Activated naive CD8-positive, alpha-beta T cell treated with anti-CD3 and anti-CD28 coated beads, Interleukin-2, amount 10 ng/mL, durations not matched to agents 7 days and 5 days (primary cell): ENCODE results near the gene CENPK. TPM values are rescaled to one million over a fixed set of nuclear protein-coding genes. Genes with fewer than 3 reads are reported as not detected.

Experiments
- ATAC-seq: fragments of 150-1000 bp; cut with Tn5 transposase; one replicate; pipeline ENCODE4 v1.10.0; 2021; ENCODE audit warnings: low read depth, moderate library complexity
- POLR2A ChIA-PET: fragments of 350-600 bp; sonication (Branson Sonifier 250); formaldehyde crosslinking; loops from one replicate; lab custom pipeline; 2021; ENCODE audit warnings: antibody characterized with exemption; lab: Charles Lee
- DNase-seq: peaks from one replicate; pipeline ENCODE4 v3.0.0; 2021
- H3K27ac Mint-ChIP-seq: one replicate; pipeline ENCODE4 v1.8.0; 2022; ENCODE audit warnings: mild to moderate bottlenecking, mixed read lengths
- H3K27me3 Mint-ChIP-seq: one replicate; pipeline ENCODE4 v1.8.0; 2022; ENCODE audit warnings: mild to moderate bottlenecking, moderate library complexity, mixed read lengths
- H3K36me3 Mint-ChIP-seq: one replicate; pipeline ENCODE4 v1.8.0; 2021; ENCODE audit warnings: mild to moderate bottlenecking, mixed read lengths
- H3K4me1 Mint-ChIP-seq: one replicate; pipeline ENCODE4 v1.8.0; 2021; ENCODE audit warnings: mixed read lengths
- H3K4me3 Mint-ChIP-seq: one replicate; pipeline ENCODE4 v1.8.0; 2022; ENCODE audit warnings: mild to moderate bottlenecking, moderate library complexity, mixed read lengths
- H3K9me3 Mint-ChIP-seq: one replicate; pipeline ENCODE4 v1.8.0; 2021; ENCODE audit warnings: mixed read lengths
- total RNA-seq, 2 experiments: library from RNA; stranded (reverse); gene quantifications; one replicate each; pipeline ENCODE4 v1.2.3, GENCODE V29; 2021

The CENPK gene
- total RNA-seq, 2 experiments from 2014 or later, result 89.9 to 90.7 TPM

DNA sequence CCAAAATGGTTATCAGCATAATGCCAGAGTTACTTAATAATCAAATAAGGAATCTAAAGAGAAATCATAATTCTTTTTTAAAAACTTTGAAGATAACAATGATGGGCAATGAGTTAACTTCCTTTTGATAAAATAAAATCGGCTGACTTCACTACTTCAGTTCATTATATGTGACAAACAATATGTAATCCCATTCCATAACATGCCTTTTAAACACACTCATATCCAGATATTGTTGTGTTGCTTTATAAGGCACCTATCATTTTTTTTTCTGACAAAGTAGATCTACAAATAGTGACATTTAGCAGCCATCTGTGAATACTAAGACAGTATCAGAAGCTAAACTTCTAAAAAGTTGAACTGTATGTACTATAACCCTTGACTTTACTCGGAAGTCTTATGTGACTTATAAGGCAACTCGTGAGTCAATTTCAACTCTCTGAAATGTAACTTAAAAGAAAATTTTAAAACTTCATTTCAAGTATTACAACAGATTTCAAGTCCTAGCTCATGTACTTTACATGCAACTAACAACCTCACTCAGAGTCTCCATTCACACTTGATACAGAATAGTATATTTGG, 88.7 kb downstream of the CENPK start:
- no peak overlapping the region for H3K27ac Mint-ChIP-seq
- H3K27me3 Mint-ChIP-seq, result no peaks in the 10 kb centered on the region
- H3K9me3 Mint-ChIP-seq, result no peaks in the 10 kb centered on the region
- H3K4me1 Mint-ChIP-seq, result no peaks in the 10 kb centered on the region
- H3K4me3 Mint-ChIP-seq, result no peak overlapping the region
- ATAC-seq, result no peak
- no peak for DNase-seq
- POLR2A ChIA-PET, result no interaction called here
- no peaks in the 10 kb centered on the region for H3K36me3 Mint-ChIP-seq

DNA sequence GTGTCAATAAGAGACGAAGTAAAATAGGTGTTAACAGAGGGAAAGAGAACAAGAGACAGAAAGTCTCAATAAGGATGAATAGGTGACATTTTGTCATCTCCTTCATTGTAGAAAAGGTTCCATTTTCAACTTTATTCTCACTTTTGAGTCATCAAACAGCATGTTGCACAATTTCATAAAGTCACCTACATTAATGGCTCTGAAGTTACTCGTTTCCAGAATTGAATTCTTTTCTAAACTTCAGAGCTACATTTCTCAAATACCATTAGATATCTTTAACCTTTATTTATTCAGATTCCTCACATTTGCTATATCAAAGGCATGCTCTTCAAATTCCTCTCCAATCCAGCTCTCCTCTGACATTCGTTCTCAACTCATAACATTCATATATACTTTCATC, 94.3 kb downstream of the CENPK start:
- DNase-seq (no peak), ATAC-seq (no peak)
- Mint-ChIP-seq H3K27me3 (no peaks in the 10 kb centered on the region), H3K27ac (no peak overlapping the region), H3K36me3 (no peaks in the 10 kb centered on the region), H3K4me1 (no peaks in the 10 kb centered on the region), H3K4me3 (no peak overlapping the region), H3K9me3 (no peaks in the 10 kb centered on the region)
- POLR2A ChIA-PET, result no interaction called here

Other genes starting within 250 kb of the CENPK start
- gene ADAMTS6, start 81.2 kb downstream of the CENPK start, total RNA-seq, result 1 to 10 TPM; 3.7 to 4.3 TPM
- gene PPWD1, start 128 bp upstream of the CENPK start, total RNA-seq, result 10 to 100 TPM; 72.7 to 78.6 TPM
- gene TRIM23, start 61.2 kb upstream of the CENPK start, total RNA-seq, result 10 to 100 TPM; 13.6 to 14.6 TPM
- 1 to 10 TPM; 4.3 to 4.4 TPM for gene SHLD3, start 61.9 kb upstream of the CENPK start, total RNA-seq
- gene TRAPPC13, start 61.9 kb upstream of the CENPK start, total RNA-seq, result 10 to 100 TPM; 18.8 to 24.1 TPM
- gene SGTB, start 158.9 kb upstream of the CENPK start, total RNA-seq, result 10 to 100 TPM; 25.3 to 26.9 TPM
- gene NLN, start 159.0 kb upstream of the CENPK start, total RNA-seq, result 10 to 100 TPM; 10.0 to 10.9 TPM